Heart right ventricle (tissue), 16 donors: ENCODE measurements around the gene ELFN1. TPM values are rescaled to one million over a fixed set of nuclear protein-coding genes. Genes with fewer than 3 reads are reported as not detected.

ENCODE experiments used
- ATAC-seq, 8 donors: fragments of 200-7000 bp; cut with Tn5 transposase; one replicate each; pipeline ENCODE4 v1.9.1; 2020; ENCODE audit warnings: mild to moderate bottlenecking in 8 of 8, moderate library complexity in 8 of 8, moderate number of reproducible peaks in 1 of 8
- DNase-seq, 2 donors: peaks; one replicate each; pipeline ENCODE4 v3.0.0-alpha.2; 2020
- H3K27ac ChIP-seq, 10 donors: fragments of 200-600 bp; sonication (generic) in 2 of 10; one replicate each; pipeline versions ENCODE4 v1.5.0 to v1.8.0; 2020 to 2022; ENCODE audit warnings: mild to moderate bottlenecking in 3 of 10
- H3K27me3 ChIP-seq, 7 donors: fragments of 200-600 bp; one replicate each; pipeline ENCODE4 v1.8.0; 2021 to 2022; ENCODE audit warnings: mild to moderate bottlenecking in 2 of 7
- H3K36me3 ChIP-seq, 9 donors: fragments of 200-600 bp; sonication (generic) in 1 of 9; one replicate each; pipeline versions ENCODE4 v1.5.0 to v1.8.0; 2020 to 2022; ENCODE audit warnings: mild to moderate bottlenecking in 2 of 9
- H3K4me1 ChIP-seq, 9 donors: fragments of 200-600 bp; sonication (generic) in 1 of 9; one replicate each; pipeline versions ENCODE4 v1.5.0 to v1.8.0; 2020 to 2022; ENCODE audit warnings: mild to moderate bottlenecking in 4 of 9
- H3K4me3 ChIP-seq, 10 donors: fragments of 200-600 bp; sonication (generic) in 2 of 10; one replicate each; pipeline versions ENCODE4 v1.5.0 to v1.8.0; 2020 to 2022; ENCODE audit warnings: mild to moderate bottlenecking in 7 of 10, moderate library complexity in 2 of 10
- H3K9me3 ChIP-seq, 11 donors: fragments of 200-600 bp in 10 of 11; sonication (generic) in 2 of 11; one replicate each; pipeline versions ENCODE4 v1.5.0 to v1.8.0; 2013 to 2022; ENCODE audit warnings: mild to moderate bottlenecking in 2 of 11, control low read depth in 1 of 11, moderate library complexity in 1 of 11
- CTCF ChIP-seq, 9 donors: fragments of 200-600 bp; sonication (generic) in 2 of 9; IDR thresholded peaks; one replicate each; pipeline versions ENCODE4 v1.5.0 to v1.8.0; 2021 to 2022; ENCODE audit warnings: antibody characterized with exemption in 9 of 9, mild to moderate bottlenecking in 5 of 9, moderate library complexity in 1 of 9
- WGBS, 2 donors: extraction: QIAGEN DNeasy Blood & Tissue Kit; methylation state at CpG; one replicate each; pipeline ENCODE4 v1.1.7; 2013; ENCODE audit warnings: inconsistent platforms in 1 of 2; 5-methylcytosine and 5-hydroxymethylcytosine counted together
- intact Hi-C, 10 donors: fragments of 100-400 bp; cut with DNase I; formaldehyde crosslinking; loops; one replicate each; pipeline versions ENCODE4 v1.11.1 to v1.14.2; 2022
- polyA plus RNA-seq, 2 donors: library from polyadenylated mRNA; stranded (reverse); fragments of 200-250 nt; gene quantifications; one replicate each; pipeline ENCODE4 v1.2.3, GENCODE V29; 2013
- total RNA-seq, 10 donors: library from RNA; stranded (reverse); fragmentation: NEBNext Ultra II Directional in 3 of 10; extraction: Animal tissue kit (Norgen Biotek cat#: 25700) in 3 of 10; gene quantifications; one replicate each; pipeline versions ENCODE4 v1.2.1 to v1.2.4, GENCODE V29; 2021 to 2023
- donor health status: Arrhythmogenic right ventricular cardiomyopathy.
- donor health status: ischemic (EF 13 %, LVEDD 7.1; RV severe dilation, severe dysfunction).
- donor health status: healthy with polysubstance abuse.
- donor health status: DM: no; HTN: yes; CAD: no.
- donor health status: DM: no; HTN: no; CAD: no.
- donor health status: ischemic (EF 25% LVEDD 6.9; RV normal size, moderate dysfunction).
- donor health status: ischemic (EF 25% LVEDD 5.7; RV mildly dilated, moderate dysfunction).
- donor health status: healthy.
- donor health status: DM: yes; HTN: yes; CAD: no.
- donor health status: Ischemic cardiomyopathy.
- donor health status: ischemic (EF 35%, LVEDD 5.7; RV mildly dilated, moderate dysfunction).
- donor health status: nonischemic (EF 11% LVEDD 7.7; RV severe dilation, severe dysfunction).
- donor health status: DM: yes; HTN: yes; CAD: no.
- donor health status: PGD.
- donor health status: ischemic (EF 29% LVEDD 5.4; RV normal size, mild dysfunction).
- donor health status: nonischemic (EF 23%, LVEDD 6.1; RV moderate dilation, normal function).

The ELFN1 gene
- total and polyA plus RNA-seq, 12 donors: 3.0 to 9.5 (median 6.0) TPM

- DNase-seq (no peak), ATAC-seq (no peak)
- no peak overlapping the region for H3K27ac ChIP-seq
- no peak overlapping the region for H3K4me3 ChIP-seq
- TF ChIP-seq CTCF (IDR thresholded peaks at IDR 0.05): no peak
- no peaks in the 10 kb centered on the region for H3K27me3 ChIP-seq
- peaks cover 0 to 22% (median 13%) of the 10 kb centered on the region in 11 donors for H3K9me3 ChIP-seq
- 89% methylated on average over 17 of the region's 17 CpGs for WGBS, 2 donors
- intact Hi-C loops: no loop called here
- H3K36me3 ChIP-seq: peaks cover 0 to 10% (median 0%) of the 10 kb centered on the region in 9 donors
- H3K4me1 ChIP-seq: no peaks in the 10 kb centered on the region
Observed at GRCh38 chr7:1733908-1734730, 64.0 kb downstream of the ELFN1 start.

- H3K9me3 ChIP-seq: peaks cover 0 to 10% (median 5%) of the 10 kb centered on the region in 11 donors
- no peak for ATAC-seq
- intact Hi-C loops: no loop called here
- H3K4me3 ChIP-seq: no peak overlapping the region
- no peaks in the 10 kb centered on the region for H3K27me3 ChIP-seq
- no peak overlapping the region for H3K27ac ChIP-seq
- H3K36me3 ChIP-seq: peaks cover 0 to 9% (median 0%) of the 10 kb centered on the region in 9 donors
- DNase-seq: no peak
- 74 to 80% methylated on average over 14 of the region's 14 CpGs for WGBS, 2 donors
- H3K4me1 ChIP-seq: no peaks in the 10 kb centered on the region
- no peak for TF ChIP-seq CTCF (IDR thresholded peaks at IDR 0.05)
Observed at GRCh38 chr7:1735262-1735661, 65.2 kb downstream of the ELFN1 start.

GRCh38 chr7:1735806-1736483 is 65.9 kb downstream of the ELFN1 start:
- WGBS, 2 donors: 87% methylated on average over 29 of the region's 29 CpGs
- ATAC-seq: no peak
- no peak for DNase-seq
- H3K4me3 ChIP-seq: no peak overlapping the region
- H3K27ac ChIP-seq: no peak overlapping the region
- TF ChIP-seq CTCF (IDR thresholded peaks at IDR 0.05): no peak
- H3K4me1 ChIP-seq: peaks cover 0 to 4% (median 0%) of the 10 kb centered on the region in 9 donors
- peaks cover 0 to 2% (median 0%) of the 10 kb centered on the region in 9 donors for H3K36me3 ChIP-seq
- peaks cover 0 to 3% (median 0%) of the 10 kb centered on the region in 11 donors for H3K9me3 ChIP-seq
- H3K27me3 ChIP-seq: no peaks in the 10 kb centered on the region
- intact Hi-C loops: no loop called here

- Histone ChIP-seq H3K36me3 (no peaks in the 10 kb centered on the region), H3K9me3 (no peaks in the 10 kb centered on the region), H3K27ac (no peak overlapping the region), H3K27me3 (no peaks in the 10 kb centered on the region), H3K4me1 (peaks cover 0 to 9% (median 4%) of the 10 kb centered on the region in 9 donors), H3K4me3 (no peak overlapping the region)
- TF ChIP-seq CTCF (IDR thresholded peaks at IDR 0.05): no peak
- intact Hi-C loops: no loop called here
- whole genome bisulfite sequencing, 2 donors: 89 to 91% methylated on average over 9 of the region's 9 CpGs
- no peak for ATAC-seq
- DNase-seq: no peak
Observed at GRCh38 chr7:1736484-1736817, 66.4 kb downstream of the ELFN1 start.
